HepG2 (cell line): Measurements from ENCODE around the gene VPS25. TPM values are rescaled to one million over a fixed set of nuclear protein-coding genes. Genes with fewer than 3 reads are reported as not detected.

Experiments
- AHDC1 ChIP-seq: sonication (generic); formaldehyde crosslinking; IDR thresholded peaks from 2 replicates; pipeline ENCODE4 v1.5.1; 2020; ENCODE audit warnings: mild to moderate bottlenecking, missing genetic modification reagents, borderline replicate concordance
- ARNT ChIP-seq: fragments of 450-650 bp; IDR thresholded peaks from 2 replicates; pipeline ENCODE4 v1.6.1; 2017
- ATF1 ChIP-seq: IDR thresholded peaks from 2 replicates; pipeline ENCODE4 v1.6.1; 2016; ENCODE audit warnings: mild to moderate bottlenecking, control low read depth
- GATAD2A ChIP-seq: IDR thresholded peaks from 2 replicates; pipeline ENCODE4 v1.6.1; 2016
- HNF1A ChIP-seq, 2 experiments: sonication (generic) in 1 of 2; formaldehyde crosslinking in 1 of 2; IDR thresholded peaks; 2 replicates each; pipeline versions ENCODE4 v1.4.0 to v1.6.1; 2016 to 2020; ENCODE audit warnings: borderline replicate concordance in 1 of 2, low read depth in 1 of 2, mild to moderate bottlenecking in 1 of 2, missing genetic modification reagents in 1 of 2
- IKZF4 ChIP-seq: sonication (generic); formaldehyde crosslinking; IDR thresholded peaks from 2 replicates; pipeline ENCODE4 v1.5.1; 2020; ENCODE audit warnings: borderline replicate concordance, mild to moderate bottlenecking, low read depth, missing genetic modification reagents; ENCODE audit errors: not compliant biosample characterization
- JARID2 ChIP-seq: sonication (generic); formaldehyde crosslinking; IDR thresholded peaks from 2 replicates; pipeline ENCODE4 v1.8.1; 2023; ENCODE audit warnings: missing genetic modification reagents, inconsistent platforms; ENCODE audit not compliant: insufficient replicate concordance
- KAT8 ChIP-seq: IDR thresholded peaks from 2 replicates; pipeline ENCODE4 v1.6.1; 2016; ENCODE audit warnings: missing genetic modification reagents, missing compliant biosample characterization
- SALL2 ChIP-seq: sonication (generic); formaldehyde crosslinking; IDR thresholded peaks from 2 replicates; pipeline ENCODE4 v1.8.1; 2023; ENCODE audit warnings: mild to moderate bottlenecking, missing genetic modification reagents, inconsistent platforms
- SIN3A ChIP-seq: IDR thresholded peaks from 2 replicates; pipeline ENCODE4 v1.6.1; 2011; ENCODE audit warnings: low read depth, mild to moderate bottlenecking, control low read depth, low read length, borderline replicate concordance
- SMAD3 ChIP-seq: sonication (generic); formaldehyde crosslinking; IDR thresholded peaks from 2 replicates; pipeline ENCODE4 v1.4.0; 2020; ENCODE audit warnings: missing genetic modification reagents
- XRCC5 ChIP-seq: fragments of 200-400 bp; formaldehyde crosslinking; optimal IDR thresholded peaks from 2 replicates; pipeline ENCODE3; 2017; ENCODE audit warnings: mild to moderate bottlenecking, low read length
- ZNF20 ChIP-seq: sonication (generic); formaldehyde crosslinking; IDR thresholded peaks from 2 replicates; pipeline ENCODE4 v1.4.0; 2020; ENCODE audit warnings: mild to moderate bottlenecking, moderate library complexity, missing genetic modification reagents
- ZNF563 ChIP-seq: sonication (generic); formaldehyde crosslinking; IDR thresholded peaks from 2 replicates; pipeline ENCODE4 v1.8.0; 2022; ENCODE audit warnings: mild to moderate bottlenecking, moderate library complexity, missing genetic modification reagents
- ZNF672 ChIP-seq: sonication (generic); formaldehyde crosslinking; IDR thresholded peaks from 2 replicates; pipeline ENCODE4 v1.8.1; 2022; ENCODE audit warnings: missing genetic modification reagents
- ZNF770 ChIP-seq: sonication (generic); formaldehyde crosslinking; IDR thresholded peaks from 2 replicates; pipeline ENCODE4 v1.5.0; 2020; ENCODE audit warnings: mild to moderate bottlenecking, missing genetic modification reagents
- polyA plus RNA-seq, 8 experiments: library from polyadenylated mRNA; depleted of rRNA in 3 of 8; stranded (reverse) in 7 of 8; unstranded in 1 of 8; fragments of >200 nt; fragmentation: Illumina TruSeq in 4 of 8; extraction: Trizol in 4 of 8; gene quantifications; 2 replicates each; pipeline versions ENCODE4 v1.2.1 to v1.2.3, GENCODE V29; 2011 to 2016; ENCODE audit warnings: low read depth in 4 of 8, missing spikeins in 1 of 8, mixed read lengths in 1 of 8; ENCODE audit not compliant: insufficient read depth in 1 of 8
- total RNA-seq, 5 experiments: library from RNA; depleted of rRNA; stranded (reverse); fragments of >200 nt; fragmentation: Illumina TruSeq; extraction: Trizol; gene quantifications; 2 replicates each; pipeline ENCODE4 v1.2.3, GENCODE V29; 2016; ENCODE audit warnings: low read depth in 1 of 5

VPS25 gene
- total and polyA plus RNA-seq, 2 of the 13 experiments (the other 11 are each of a cell fraction or from before 2014, with no cell fraction given), result 161 to 249 TPM

- TF ChIP-seq KAT8, result no peak
- TF ChIP-seq XRCC5, result peak; percentile 67
- TF ChIP-seq SIN3A, result peak; percentile 25; the same call in 1 of the 2 replicates
- no peak for TF ChIP-seq JARID2
- TF ChIP-seq AHDC1 (CRISPR knock-in tag), result no peak
- no peak; the same call in 1 of the 2 replicates for TF ChIP-seq ATF1
- TF ChIP-seq ARNT, result no peak
- TF ChIP-seq ZNF770 (CRISPR knock-in tag), result no peak
- TF ChIP-seq SALL2, result no peak
- no peak for TF ChIP-seq ZNF563 (CRISPR knock-in tag)
- TF ChIP-seq HNF1A (IDR thresholded peaks at IDR 0.05; ENCODE audit: low read depth), result peak; percentile 23; the same call in 1 of the 2 replicates
- TF ChIP-seq HNF1A (CRISPR knock-in tag; IDR thresholded peaks at IDR 0.05; ENCODE audit: borderline replicate concordance), result no peak
- peak; percentile 87 for TF ChIP-seq GATAD2A (CRISPR knock-in tag)
- TF ChIP-seq IKZF4 (CRISPR knock-in tag), result no peak
- no peak for TF ChIP-seq ZNF672 (CRISPR knock-in tag)
- no peak for TF ChIP-seq ZNF20 (CRISPR knock-in tag)
- no peak for TF ChIP-seq SMAD3
Measured at GRCh38 chr17:42803074-42803883, 30.0 kb downstream of the VPS25 start (continued).
